NCI-H2227 treated with DMSO at 0.1 percent for 48 hours (cell line): ENCODE results near the gene TRO.

ENCODE experiments used
- DNase-seq: peaks from one replicate; lab custom pipeline; 2025; lab: John Stamatoyannopoulos, UW

Gene TRO

GRCh38 chrX:54920610-54921426 is at the start of gene TRO:
Gene TRO, plus strand, starts transcription at chrX:54920824. Its CDS starts 1,423 bp downstream, at chrX:54922247.
- DNase-seq: peak; percentile 56

GRCh38 chrX:54885740-54886139 is 34.9 kb upstream of the TRO start:
- no peak for DNase-seq

- DNase-seq: peak; percentile 7
Observed at GRCh38 chrX:54891573-54891972, 29.1 kb upstream of the TRO start.

- no peak for DNase-seq
Observed at GRCh38 chrX:54894159-54894558, 26.5 kb upstream of the TRO start.

GRCh38 chrX:54909941-54910340 is 10.7 kb upstream of the TRO start:
- no peak for DNase-seq

- peak; percentile 97 for DNase-seq
Observed at GRCh38 chrX:54921427-54922021, 900 bp downstream of the TRO start.

- no peak for DNase-seq
Observed at GRCh38 chrX:54922547-54922946, 1.9 kb downstream of the TRO start.

GRCh38 chrX:54923376-54923775 is 2.8 kb downstream of the TRO start:
- DNase-seq: no peak

GRCh38 chrX:54926978-54927377 is 6.4 kb downstream of the TRO start:
- DNase-seq: no peak

- no peak for DNase-seq
Observed at GRCh38 chrX:54928876-54929275, 8.3 kb downstream of the TRO start.

- no peak for DNase-seq
Observed at GRCh38 chrX:54930291-54931049, 9.8 kb downstream of the TRO start.

GRCh38 chrX:54931107-54931506 is 10.5 kb downstream of the TRO start:
- no peak for DNase-seq

- no peak for DNase-seq
Observed at GRCh38 chrX:54933150-54933826, 12.7 kb downstream of the TRO start.

GRCh38 chrX:54934058-54934457 is 13.4 kb downstream of the TRO start:
- DNase-seq: no peak

GRCh38 chrX:54934890-54935289 is 14.3 kb downstream of the TRO start:
- DNase-seq: no peak

GRCh38 chrX:54935306-54935705 is 14.7 kb downstream of the TRO start:
- DNase-seq: no peak

GRCh38 chrX:54937416-54937815 is 16.8 kb downstream of the TRO start:
- DNase-seq: no peak

- no peak for DNase-seq
Observed at GRCh38 chrX:54944816-54945215, 24.2 kb downstream of the TRO start.

GRCh38 chrX:54945224-54945623 is 24.6 kb downstream of the TRO start:
- no peak for DNase-seq

GRCh38 chrX:54950730-54951375 is 30.2 kb downstream of the TRO start:
- no peak for DNase-seq

GRCh38 chrX:54961750-54962149 is 41.1 kb downstream of the TRO start:
- no peak for DNase-seq
